Measurements from ENCODE around the gene GPR107. TPM values are rescaled to one million over a fixed set of nuclear protein-coding genes. Genes with fewer than 3 reads are reported as not detected.

Gene GPR107
- total and polyA plus RNA-seq, 2 experiments from 2014 or later: 6.2 to 30.7 TPM

DNA sequence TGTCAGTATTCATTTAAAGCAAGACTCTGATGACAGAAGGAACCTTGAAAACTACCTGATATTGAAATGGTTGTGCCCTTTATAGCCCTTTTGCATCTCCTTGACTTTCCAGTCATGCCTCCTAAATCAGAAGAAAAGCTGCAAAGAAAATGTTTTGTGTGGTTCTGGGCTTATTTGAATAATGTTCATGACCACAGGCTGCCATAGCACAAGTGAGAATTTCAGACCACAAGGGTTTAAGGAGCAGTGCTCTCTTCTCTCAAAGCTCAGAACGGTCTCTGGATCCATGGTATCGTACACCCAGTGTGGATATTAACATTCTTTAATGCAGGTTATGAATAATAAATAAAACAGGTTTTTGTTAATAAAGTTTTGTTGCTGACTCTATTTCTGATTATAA lies 54.2 kb downstream of the GPR107 start (continued):
- TF ChIP-seq, protein P1, sequence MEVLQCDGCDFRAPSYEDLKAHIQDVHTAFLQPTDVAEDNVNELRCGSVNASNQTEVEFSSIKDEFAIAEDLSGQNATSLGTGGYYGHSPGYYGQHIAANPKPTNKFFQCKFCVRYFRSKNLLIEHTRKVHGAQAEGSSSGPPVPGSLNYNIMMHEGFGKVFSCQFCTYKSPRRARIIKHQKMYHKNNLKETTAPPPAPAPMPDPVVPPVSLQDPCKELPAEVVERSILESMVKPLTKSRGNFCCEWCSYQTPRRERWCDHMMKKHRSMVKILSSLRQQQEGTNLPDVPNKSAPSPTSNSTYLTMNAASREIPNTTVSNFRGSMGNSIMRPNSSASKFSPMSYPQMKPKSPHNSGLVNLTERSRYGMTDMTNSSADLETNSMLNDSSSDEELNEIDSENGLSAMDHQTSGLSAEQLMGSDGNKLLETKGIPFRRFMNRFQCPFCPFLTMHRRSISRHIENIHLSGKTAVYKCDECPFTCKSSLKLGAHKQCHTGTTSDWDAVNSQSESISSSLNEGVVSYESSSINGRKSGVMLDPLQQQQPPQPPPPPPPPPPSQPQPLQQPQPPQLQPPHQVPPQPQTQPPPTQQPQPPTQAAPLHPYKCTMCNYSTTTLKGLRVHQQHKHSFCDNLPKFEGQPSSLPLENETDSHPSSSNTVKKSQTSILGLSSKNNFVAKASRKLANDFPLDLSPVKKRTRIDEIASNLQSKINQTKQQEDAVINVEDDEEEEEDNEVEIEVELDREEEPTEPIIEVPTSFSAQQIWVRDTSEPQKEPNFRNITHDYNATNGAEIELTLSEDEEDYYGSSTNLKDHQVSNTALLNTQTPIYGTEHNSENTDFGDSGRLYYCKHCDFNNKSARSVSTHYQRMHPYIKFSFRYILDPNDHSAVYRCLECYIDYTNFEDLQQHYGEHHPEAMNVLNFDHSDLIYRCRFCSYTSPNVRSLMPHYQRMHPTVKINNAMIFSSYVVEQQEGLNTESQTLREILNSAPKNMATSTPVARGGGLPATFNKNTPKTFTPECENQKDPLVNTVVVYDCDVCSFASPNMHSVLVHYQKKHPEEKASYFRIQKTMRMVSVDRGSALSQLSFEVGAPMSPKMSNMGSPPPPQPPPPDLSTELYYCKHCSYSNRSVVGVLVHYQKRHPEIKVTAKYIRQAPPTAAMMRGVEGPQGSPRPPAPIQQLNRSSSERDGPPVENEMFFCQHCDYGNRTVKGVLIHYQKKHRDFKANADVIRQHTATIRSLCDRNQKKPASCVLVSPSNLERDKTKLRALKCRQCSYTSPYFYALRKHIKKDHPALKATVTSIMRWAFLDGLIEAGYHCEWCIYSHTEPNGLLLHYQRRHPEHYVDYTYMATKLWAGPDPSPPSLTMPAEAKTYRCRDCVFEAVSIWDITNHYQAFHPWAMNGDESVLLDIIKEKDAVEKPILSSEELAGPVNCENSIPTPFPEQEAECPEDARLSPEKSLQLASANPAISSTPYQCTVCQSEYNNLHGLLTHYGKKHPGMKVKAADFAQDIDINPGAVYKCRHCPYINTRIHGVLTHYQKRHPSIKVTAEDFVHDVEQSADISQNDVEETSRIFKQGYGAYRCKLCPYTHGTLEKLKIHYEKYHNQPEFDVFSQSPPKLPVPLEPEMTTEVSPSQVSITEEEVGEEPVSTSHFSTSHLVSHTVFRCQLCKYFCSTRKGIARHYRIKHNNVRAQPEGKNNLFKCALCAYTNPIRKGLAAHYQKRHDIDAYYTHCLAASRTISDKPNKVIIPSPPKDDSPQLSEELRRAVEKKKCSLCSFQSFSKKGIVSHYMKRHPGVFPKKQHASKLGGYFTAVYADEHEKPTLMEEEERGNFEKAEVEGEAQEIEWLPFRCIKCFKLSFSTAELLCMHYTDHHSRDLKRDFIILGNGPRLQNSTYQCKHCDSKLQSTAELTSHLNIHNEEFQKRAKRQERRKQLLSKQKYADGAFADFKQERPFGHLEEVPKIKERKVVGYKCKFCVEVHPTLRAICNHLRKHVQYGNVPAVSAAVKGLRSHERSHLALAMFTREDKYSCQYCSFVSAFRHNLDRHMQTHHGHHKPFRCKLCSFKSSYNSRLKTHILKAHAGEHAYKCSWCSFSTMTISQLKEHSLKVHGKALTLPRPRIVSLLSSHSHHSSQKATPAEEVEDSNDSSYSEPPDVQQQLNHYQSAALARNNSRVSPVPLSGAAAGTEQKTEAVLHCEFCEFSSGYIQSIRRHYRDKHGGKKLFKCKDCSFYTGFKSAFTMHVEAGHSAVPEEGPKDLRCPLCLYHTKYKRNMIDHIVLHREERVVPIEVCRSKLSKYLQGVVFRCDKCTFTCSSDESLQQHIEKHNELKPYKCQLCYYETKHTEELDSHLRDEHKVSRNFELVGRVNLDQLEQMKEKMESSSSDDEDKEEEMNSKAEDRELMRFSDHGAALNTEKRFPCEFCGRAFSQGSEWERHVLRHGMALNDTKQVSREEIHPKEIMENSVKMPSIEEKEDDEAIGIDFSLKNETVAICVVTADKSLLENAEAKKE (CRISPR knock-in tag; IDR thresholded peaks at IDR 0.05): no peak
- TF ChIP-seq NANOG (IDR thresholded peaks at IDR 0.05; ENCODE audit: borderline replicate concordance) (no peak), POLR2AphosphoS5 (IDR thresholded peaks at IDR 0.05; ENCODE audit: low read depth) (no peak), ZNF331 (CRISPR knock-in tag; IDR thresholded peaks at IDR 0.05; ENCODE audit: low read depth) (no peak), EZH2 (IDR thresholded peaks at IDR 0.05; ENCODE audit: low read depth, unreplicated experiment) (no peak)

DNA sequence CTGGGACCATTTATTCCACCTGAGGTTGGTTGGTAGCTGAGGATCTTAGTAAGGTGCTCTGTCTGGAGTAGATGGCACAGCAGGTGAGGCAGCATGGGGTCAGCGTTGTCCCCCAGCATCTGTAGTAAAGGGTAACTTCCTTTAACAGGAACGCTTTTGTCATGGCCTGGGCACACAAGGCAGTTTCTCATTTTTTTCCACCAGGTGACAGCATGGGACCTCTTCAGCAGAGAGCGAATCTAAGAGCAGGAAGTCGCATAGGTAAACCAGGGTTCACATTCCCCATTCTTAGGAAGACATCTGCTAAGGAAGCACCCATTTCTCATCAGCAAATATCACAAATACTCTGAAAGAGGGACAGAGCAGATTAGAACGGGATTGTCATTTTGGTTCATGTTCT lies 56.5 kb downstream of the GPR107 start:
- no peak overlapping the region for H2AFZ ChIP-seq
- Mint-ChIP-seq H3K27ac (peak overlapping the region; percentile 61), H3K4me3 (no peak overlapping the region), H3K36me3 (ENCODE audit: low read depth) (peaks cover 8% of the 10 kb centered on the region), H3K9me3 (no peaks in the 10 kb centered on the region), H3K27me3 (ENCODE audit: insufficient read depth, low read depth, poor library complexity) (no peaks in the 10 kb centered on the region), H3K4me1 (peaks cover 5% of the 10 kb centered on the region; the same call in 2 of the 3 replicates)
- no peak overlapping the region for H3K4me3 ChIP-seq
- no peaks in the 10 kb centered on the region for H3K27me3 ChIP-seq (ENCODE audit: insufficient read depth)
- H3K27ac ChIP-seq (ENCODE audit: low read depth): no peak overlapping the region
- H3K9me2 ChIP-seq (ENCODE audit: insufficient read depth): no peaks in the 10 kb centered on the region
- DNase-seq (ENCODE audit: low spot score) (peak; percentile 62), ATAC-seq (peak; percentile 59)
- peaks cover 7% of the 10 kb centered on the region; the same call in 1 of the 2 replicates for H3K36me3 ChIP-seq (ENCODE audit: insufficient read depth)
- H3F3A ChIP-seq (replicated peaks; ENCODE audit: low read depth): peaks cover 10% of the 10 kb centered on the region; the same call in 1 of the 2 replicates
- H3K4me1 ChIP-seq (ENCODE audit: insufficient read depth): no peaks in the 10 kb centered on the region
- TF ChIP-seq, protein P2, sequence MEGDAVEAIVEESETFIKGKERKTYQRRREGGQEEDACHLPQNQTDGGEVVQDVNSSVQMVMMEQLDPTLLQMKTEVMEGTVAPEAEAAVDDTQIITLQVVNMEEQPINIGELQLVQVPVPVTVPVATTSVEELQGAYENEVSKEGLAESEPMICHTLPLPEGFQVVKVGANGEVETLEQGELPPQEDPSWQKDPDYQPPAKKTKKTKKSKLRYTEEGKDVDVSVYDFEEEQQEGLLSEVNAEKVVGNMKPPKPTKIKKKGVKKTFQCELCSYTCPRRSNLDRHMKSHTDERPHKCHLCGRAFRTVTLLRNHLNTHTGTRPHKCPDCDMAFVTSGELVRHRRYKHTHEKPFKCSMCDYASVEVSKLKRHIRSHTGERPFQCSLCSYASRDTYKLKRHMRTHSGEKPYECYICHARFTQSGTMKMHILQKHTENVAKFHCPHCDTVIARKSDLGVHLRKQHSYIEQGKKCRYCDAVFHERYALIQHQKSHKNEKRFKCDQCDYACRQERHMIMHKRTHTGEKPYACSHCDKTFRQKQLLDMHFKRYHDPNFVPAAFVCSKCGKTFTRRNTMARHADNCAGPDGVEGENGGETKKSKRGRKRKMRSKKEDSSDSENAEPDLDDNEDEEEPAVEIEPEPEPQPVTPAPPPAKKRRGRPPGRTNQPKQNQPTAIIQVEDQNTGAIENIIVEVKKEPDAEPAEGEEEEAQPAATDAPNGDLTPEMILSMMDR (conservative IDR thresholded peaks at IDR 0.05; ENCODE audit: low read depth in 2 of 2): peak; percentile 45 to 79
- TF ChIP-seq, protein P3, sequence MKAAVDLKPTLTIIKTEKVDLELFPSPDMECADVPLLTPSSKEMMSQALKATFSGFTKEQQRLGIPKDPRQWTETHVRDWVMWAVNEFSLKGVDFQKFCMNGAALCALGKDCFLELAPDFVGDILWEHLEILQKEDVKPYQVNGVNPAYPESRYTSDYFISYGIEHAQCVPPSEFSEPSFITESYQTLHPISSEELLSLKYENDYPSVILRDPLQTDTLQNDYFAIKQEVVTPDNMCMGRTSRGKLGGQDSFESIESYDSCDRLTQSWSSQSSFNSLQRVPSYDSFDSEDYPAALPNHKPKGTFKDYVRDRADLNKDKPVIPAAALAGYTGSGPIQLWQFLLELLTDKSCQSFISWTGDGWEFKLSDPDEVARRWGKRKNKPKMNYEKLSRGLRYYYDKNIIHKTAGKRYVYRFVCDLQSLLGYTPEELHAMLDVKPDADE (IDR thresholded peaks at IDR 0.05): no peak
- H3K79me2 ChIP-seq (replicated peaks; ENCODE audit: insufficient read depth): no peaks in the 10 kb centered on the region
- H4K20me1 ChIP-seq (replicated peaks; ENCODE audit: insufficient read depth): no peaks in the 10 kb centered on the region; the same call in 1 of the 2 replicates
- H3K4me2 ChIP-seq: no peak overlapping the region

Measured in GM23338 (cell line).